GM23248 (cell line): ENCODE data around the gene DLG1.

Source experiments
- EZH2 ChIP-seq: fragments of 200-600 bp; sonication (generic); IDR thresholded peaks from 2 replicates; pipeline ENCODE4 v1.6.1; 2018; ENCODE audit warnings: antibody characterized with exemption, mild to moderate bottlenecking; ENCODE audit not compliant: insufficient read depth, poor library complexity, severe bottlenecking
- EZH2phosphoT487 ChIP-seq: fragments of 200-600 bp; sonication (generic); IDR thresholded peaks from 2 replicates; pipeline ENCODE4 v1.6.1; 2018; ENCODE audit warnings: antibody characterized with exemption, moderate library complexity, mild to moderate bottlenecking, low read depth; ENCODE audit not compliant: insufficient read depth

GRCh38 chr3:197139586-197139985, 158.8 kb downstream of the DLG1 start:
- TF ChIP-seq EZH2 (no peak), EZH2phosphoT487 (no peak)
